NCI-H1048 (cell line): ENCODE results near the gene NECAB2.

Experiments used
- DNase-seq: peaks from one replicate; lab custom pipeline; 2025; lab: John Stamatoyannopoulos, UW

NECAB2 gene

DNA sequence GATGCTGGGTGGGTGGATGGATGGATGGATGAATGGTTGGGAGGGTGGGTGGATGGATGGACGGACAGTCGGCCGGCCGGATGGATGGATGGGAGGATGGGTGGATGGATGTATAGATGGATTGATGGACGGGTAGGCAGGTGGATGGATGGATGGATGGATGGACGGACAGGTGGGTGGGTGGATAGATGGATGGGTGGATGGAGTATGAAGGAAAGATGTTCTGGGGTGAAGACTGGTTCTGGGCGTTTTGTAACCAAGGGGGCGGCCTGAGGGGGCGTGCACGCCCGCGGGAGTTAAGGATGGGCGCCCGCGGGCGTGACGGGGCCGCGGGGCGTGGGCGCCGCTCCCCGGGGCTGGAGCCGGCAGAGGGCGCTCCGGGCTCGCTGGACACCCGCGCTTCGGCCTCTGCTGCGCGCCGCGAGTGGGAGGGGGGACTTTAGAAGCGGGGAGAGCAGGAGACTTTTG, at the start of gene NECAB2:
TSS of gene NECAB2 (plus strand) at position 407 of the 468 bp plus-strand sequence. CDS start 405 bp downstream, outside the sequence.
- no peak for DNase-seq

DNA sequence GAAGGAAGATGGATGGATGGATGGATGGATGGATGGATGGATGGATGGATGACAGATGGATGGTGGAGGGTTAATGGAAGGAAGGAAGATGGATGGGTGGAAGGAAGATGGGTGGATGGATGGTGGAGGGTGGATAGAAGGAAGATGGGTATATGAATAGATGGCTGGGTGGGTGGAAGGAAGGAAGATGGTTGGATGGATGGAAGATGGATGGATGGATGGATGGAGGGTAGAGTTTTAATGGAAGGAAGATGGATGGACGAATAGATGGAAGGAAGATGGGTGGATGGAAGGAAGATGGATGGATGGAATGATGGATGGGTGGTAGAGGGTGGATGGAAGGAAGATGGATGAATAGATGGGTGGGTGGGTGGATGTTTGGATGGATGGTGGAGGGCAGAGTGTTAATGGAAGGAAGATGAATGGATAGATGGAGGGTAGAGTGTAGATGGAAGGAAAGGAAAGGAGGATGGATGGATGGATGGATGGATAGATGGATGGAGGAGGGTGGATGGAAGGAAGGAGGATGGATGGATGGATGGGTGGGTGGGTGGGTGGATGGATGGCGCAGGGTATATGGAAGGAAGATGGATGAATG, 47.1 kb upstream of the NECAB2 start:
- DNase-seq = no peak

DNA sequence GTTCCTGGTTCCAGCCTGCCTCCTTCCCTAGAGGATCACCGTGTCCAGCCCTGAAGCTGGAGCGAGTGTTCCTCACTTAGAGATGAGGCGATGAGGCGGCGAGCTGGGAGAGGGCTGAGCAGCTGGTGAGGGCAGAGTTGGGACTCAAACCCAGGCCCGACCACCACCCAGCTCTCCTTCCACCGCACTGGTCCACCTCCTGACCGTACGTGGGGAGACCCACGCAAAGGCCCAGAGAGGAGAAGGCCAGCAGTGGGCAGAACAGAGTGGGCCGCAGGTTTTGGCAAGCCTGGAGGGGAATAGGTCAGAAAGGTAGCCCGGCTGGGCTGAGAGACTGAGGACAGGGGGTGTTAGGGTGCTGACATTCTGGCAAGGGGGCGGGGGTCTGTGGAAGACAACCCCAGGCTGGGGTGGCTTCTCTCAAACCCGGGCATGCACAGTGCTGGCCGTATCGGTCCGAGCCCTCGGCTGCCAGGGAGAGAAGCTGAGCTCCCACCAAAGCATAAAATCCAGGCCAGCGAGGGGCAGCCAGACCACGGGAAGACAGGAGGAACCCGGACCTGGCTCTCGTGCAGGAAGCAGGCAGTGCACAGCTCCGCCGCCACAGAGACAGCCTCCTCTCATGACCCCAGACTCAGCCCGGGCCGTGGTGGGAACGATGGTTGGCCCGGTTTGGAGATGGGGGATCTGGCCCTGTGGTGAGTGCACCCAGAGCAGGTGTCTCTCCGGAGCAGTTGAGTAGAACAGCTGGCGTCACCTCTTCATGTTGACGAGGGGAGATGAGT, 44.3 kb upstream of the NECAB2 start:
- no peak for DNase-seq

DNA sequence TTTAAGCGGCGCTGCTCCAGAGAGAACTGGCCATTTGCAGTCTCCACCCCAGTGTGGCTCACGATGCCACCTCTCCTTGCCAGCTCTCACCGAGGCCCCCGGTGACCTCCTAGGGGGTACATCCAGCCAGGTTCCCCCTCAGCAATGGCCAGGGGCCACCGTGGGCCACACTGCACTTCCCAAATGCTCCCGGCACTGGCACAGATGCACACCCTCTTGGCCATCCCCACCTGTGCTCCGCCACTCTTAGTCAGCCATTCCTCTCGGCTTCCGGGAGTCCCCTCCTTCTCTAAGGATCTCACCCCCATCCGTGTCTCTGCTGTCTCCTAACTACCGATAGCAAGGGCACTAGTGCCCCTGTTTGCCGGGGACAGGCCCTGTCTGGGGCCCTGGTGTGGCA, 43.4 kb upstream of the NECAB2 start:
- no peak for DNase-seq

DNA sequence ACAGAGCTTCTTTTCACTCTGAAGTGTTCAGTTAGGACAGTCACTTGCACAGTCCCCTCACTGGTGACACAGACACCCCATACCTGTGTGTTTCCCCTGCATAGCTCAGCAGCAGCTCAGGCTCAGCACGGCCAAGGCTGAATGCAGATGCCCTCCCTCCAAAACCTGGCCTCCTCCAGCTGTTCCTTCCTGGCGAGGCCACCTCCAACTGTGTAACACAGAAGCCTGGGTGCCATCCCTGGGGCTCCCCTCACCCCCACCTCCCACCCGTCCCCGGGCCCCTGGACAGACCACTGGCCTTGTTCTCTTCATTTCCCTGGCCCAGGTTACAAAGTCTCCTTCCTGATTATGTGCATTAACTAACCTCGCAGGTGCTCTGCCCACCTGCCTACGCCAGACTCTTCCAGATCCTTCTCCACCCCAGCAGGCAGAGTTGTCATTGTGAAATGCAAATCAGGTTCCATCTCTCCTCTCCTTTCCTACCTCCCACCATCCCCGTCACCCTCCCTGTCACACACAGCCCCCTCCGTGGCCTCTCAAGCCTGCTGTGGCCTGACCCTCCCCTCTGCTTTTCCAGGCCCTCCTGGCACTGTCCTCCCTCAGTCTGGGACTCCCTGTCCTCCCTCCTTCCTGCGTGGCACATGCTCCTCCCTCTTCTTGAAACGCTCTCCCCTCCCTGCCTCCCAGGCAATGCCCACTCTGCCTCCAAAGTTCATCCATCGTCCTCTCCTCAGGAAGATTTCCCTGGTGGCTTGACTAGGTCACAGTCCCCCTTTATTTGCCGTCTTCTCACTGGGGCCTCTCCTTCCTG, 42.7 kb upstream of the NECAB2 start:
- DNase-seq = no peak

DNA sequence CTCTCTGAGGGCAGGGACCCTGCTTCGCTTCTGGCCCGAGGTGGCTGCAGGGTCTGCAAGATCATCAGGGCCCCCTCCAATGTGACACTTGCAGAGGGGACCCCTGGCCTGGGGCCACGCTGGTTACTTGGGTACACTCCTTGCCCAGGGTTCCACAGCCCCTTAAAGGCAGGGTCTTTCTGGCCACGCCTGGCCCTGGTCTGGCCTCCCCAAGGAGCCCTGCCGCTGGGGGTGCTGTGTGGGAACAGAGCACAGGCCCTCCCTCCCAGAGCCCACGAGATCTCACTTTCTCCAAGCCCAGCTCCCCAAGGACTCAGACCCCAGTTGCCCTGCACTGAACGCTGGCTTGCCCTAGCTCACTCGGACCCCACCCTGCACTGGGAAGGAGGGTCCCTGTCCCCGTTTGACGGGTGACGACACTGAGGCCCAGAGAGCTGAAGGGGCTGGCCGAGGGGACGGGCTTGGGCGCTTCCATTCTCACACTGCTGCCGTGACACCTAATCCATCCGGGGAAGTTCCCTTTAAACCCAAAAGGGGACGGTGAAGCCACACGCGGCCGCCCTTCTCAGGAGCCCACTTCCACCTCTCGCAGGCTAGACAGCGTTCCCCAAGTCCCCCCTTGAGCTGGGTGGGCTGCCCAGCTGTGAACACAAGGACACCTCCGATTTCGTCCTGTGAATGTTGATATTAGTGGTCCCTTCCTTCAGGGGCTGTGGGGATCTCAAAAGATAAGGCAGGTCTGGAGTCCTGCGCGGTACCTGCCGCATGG, 41.9 kb upstream of the NECAB2 start:
- DNase-seq = no peak

DNA sequence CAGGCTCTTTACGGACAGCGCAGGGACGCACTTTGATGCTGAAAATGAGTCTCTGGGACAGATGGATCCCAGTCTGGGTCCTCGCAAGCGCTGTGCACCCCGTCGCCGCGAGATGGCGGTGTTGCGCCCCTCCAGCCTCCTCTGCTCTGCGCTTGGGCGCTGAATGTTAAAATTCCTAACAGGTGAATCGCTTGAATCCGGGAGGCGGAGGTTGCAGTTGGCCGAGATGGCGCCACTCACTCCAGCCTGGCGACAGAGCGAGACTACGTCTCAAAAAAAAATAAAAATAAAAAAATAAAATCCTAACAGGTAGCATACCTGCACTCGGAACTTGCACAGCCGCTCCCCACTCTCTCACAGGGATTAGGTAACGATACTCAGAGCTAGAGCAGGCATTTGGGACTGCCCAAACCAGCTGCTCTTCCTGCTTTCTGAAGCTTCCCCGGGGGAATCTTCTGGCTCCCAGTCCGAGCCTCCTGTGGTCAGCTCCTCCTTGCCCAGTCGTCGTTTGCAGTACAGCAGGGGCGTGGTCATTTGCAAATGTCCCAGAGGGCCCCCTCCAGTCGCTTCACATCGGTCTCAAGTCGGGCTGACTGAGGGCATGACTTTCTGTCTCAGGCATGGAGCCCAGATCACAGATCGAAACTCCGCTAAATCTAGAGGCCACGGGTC, 41.2 kb upstream of the NECAB2 start:
- no peak for DNase-seq

DNA sequence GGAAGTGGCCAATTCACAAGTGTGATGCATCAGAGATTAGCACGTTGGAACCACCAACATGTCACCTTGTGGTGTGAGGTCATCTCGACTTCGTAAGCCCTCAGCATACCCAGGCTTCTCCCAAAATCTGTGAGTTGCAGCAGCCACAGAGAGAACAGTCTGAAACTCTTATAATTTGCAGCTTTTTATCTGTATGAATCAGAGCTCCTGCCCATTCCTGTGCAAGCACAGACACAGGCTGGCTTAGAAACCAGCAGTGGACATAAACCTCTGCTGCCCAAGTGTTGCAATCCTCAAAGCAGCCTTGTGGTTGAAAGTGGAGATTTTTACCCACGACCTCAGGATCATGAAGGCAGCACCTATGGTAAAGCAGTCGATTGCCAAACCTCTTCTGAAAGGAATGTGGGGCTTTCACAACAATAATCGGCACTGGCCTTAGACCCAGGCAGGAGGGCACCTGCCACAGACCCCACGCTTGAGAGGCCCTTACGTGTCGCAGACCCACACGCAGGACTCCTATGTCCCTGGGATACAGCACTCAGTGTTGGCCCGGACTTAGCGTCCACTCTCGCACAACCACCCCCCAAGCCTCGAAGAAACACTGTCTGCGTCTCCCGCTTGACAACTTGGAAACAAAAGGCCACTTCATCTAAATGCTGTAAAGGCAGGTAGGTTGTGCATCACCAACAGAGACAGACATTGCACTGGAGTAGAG, 39.5 kb upstream of the NECAB2 start:
- DNase-seq = no peak

DNA sequence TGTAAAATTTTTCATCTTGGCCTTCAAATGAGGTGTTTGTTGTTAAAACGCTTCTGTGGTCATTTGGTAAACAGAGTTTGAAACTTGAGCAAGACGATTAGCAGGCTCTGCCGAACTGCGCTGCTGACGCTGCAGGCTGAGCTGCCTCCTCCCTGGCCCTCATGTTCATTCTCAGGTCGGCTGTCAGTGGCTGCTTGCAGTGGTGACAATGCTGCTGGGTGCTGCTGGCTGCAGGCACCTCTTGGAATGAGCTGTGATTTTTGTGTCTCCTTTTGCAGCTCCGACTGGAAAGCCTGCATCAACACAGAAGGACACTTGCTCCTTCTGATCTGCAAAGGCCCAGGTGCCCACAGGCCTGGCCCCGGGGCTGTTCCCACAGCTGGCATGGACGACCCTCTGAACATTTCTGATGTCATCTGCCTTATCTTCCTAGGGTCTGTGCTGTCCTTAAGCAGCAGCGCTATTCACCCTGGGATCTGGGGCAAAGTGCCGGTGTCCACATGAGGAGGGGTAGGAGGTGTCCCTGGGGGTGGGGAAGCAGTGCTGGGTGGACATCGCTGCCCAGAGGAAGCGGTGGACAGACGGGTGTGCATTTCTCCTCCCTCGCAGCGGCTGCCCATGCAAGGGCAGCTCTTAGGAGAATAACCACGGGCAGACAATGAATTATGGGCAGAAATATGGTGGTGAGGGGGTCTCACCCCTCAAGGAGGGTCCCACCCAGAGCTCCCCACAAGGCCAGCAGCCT, 38.1 kb upstream of the NECAB2 start:
- DNase-seq = no peak

DNA sequence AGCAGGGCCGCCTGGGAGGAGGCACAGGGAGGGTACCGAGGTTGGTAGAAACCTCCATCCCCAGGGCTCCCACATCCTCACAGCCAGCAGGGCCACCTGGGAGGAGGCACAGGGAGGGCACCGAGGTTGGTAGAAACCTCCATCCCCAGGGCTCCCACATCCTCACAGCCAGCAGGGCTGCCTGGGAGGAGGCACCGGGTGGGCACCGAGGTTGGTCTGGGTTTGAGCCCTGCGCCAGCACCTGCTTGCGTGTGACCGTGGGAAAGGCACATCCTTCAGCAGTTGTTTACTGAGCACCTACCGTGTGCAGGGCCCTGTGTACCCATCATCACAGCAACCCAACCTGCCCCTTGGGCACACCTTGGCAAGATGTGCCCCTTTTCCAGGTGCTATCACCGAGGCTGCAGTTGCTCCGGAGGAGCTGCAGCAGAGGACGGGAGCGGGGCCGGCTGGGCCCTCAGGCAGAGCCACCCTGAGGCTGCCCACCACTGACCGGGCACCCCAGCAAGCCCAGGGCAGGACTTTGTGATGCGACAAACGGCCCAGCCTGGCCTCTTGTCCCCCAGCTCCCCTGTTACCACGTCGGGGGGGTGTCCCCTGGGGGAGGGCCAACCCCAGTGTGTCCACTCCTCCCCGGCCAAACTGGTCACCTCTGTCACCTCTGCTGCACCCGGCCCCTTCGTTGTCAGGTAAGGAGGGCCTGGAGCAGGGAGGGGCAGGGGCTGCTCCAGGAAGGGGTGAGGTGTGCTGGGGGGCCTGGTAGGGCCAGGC, 37.1 kb upstream of the NECAB2 start:
- no peak for DNase-seq

DNA sequence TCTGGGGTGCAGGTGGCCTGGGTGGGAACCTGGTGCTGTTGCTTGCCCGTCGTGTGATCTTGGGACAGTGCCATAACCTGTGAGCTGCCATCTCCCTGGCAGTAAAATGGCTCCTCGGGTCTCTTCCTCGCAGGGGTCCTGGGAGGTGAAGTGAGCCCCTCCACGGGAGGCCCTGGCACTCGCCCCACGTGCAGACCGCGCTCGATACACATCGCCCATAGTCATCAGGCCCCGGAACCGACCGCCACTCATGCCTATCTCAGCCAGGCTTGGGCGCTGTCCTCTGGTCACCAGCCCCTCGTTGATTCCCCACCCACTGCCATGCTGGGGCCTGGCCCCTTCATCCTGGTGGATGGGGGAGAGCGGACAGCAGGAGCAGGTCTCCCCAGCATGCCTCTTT, 36.5 kb upstream of the NECAB2 start:
- DNase-seq = no peak

DNA sequence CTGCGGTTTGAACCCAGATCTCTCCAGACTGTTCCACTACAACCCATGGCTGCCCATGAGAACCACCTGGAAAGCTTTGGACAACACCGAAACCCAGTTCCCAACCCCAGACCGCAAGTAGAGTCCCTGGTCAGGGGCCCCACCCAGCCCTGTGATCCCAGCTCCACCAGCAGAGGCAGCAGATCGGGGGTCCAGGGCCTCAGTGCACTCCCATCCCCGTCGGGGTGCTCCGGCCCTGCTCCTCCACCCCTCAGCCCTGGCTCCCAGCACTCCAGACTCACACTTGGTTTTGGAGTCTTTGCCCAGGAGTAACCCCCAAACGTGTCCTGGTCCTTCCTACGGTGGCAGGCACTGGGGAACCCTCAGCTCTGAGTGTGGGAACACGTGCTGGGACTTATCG, 35.7 kb upstream of the NECAB2 start:
- no peak for DNase-seq

DNA sequence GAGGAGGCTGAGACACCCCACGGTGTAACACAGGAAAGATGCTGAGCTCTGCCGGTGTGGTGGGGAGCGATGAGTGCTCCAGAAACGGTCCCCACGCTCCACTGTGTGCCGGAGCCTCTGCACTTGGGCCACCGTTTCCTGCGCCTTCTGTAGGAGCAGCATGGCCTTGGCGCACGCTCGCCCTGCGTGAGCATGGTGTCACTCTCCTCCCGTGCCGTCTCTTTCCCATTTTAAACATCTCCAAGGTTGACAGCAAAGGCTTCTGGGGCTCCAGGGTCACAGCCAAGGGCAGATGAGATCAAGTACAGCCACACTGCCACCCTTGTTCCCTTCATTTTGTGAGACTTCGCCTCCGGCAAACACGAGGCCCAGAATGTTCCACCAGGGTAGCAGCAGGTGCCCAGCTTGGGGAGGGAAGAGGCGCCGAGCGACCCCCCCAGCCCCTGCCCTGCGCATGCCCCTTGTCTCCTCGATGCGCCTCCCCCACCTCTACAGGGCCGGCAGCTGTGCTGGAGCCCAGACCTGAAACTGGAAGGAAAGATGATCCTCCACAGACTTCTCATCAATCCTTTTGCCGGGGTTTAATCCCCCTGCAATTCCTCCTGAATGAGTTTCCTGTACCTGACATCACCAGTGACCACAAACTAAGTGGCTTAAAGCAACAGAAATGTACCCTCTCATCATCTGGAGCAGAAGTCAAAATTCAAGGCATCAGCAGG, 34.9 kb upstream of the NECAB2 start:
- no peak for DNase-seq

DNA sequence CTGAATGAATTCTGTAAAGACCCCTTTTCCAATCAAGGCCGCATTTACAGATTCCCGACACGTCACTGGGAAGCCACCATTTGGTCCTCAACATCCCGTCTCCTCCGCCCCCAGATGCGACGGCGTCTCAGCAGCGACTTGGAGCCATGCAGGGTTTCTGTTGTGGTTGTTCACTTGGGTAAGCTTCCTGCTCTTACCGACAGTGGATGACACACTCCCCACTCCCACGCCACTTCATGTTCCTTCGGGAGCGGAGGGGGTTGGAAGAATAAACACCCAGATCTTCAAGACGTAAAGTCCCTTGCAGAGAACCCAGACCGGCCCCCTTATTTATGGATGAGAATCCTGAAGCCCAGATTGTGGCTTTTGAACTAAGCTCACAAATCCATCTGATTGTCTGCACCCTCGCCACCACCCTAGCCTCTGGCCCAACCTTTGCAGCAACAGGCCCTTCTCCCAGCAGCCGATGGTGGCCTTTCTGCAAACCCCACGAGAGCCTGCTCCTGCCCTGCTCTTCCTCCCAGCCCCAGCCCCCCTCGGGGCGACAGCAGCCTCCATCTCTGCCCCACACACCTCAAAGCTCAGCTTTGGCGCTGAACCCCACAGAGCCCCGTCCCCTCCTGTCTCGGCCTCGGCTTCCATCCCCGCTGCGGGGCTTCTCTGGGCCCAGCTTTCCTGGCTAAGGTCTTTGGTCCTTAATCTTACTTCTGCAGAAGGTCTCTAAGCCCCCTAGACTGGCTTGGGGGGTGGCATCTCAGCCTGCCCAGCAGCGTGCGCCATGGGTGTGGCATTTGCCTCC, 34.0 kb upstream of the NECAB2 start:
- no peak for DNase-seq

DNA sequence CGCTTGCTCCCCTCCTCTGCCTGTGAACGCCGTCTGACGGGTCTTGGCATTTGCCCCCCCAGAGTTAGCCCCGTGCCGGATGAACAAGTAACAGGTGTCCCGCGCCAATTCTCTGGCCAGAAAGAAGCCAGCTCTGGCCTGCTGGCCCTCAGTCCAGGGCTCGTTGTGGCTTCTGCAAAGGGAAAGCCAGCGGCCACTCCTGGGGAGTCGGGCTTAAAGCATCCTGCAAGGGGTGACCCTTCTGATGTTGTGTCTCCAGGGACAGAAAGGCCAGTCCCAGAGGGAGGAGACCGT, 33.4 kb upstream of the NECAB2 start:
- no peak for DNase-seq

DNA sequence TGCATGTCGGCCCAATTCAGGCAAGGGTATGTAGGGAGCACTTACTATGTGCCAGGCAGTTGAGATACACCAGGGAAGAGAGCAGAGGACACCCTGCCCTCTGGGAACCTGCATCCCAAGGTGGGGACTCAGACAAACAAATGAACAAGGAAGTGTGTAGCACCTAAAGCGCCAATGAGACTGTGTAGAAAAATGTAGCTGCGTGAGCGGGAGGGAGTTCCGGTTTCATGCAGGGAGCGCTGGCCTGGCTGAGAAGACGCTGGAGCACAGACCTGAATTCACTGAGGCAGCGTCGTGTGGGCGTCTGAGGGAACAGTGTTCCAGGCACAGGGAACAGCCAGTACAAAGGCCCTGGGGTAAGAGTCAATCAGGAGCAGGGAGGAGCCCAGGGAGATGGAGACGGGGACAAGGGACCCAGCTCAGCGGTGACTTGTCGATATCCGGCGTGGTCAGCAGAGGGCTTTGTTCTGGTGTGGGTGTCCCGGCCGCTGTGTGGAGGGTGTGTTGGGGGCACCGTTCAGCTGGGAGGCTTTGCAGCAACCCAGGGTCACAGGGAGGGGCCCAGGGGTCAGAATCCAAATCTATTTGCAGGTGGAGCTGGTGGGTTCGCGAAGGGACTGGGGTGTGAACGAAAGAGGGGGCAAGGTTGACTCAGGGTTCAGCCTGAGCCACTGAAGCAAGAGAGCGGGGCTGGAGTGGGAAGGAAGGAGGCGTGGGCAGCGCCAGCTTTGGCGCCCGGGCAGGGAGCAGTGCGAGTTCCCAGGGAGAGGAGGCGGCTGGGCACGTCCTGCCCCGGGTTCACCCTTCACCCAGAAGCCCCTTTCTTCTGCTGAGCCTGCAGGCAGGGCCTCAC, 32.8 kb upstream of the NECAB2 start:
- DNase-seq = no peak

DNA sequence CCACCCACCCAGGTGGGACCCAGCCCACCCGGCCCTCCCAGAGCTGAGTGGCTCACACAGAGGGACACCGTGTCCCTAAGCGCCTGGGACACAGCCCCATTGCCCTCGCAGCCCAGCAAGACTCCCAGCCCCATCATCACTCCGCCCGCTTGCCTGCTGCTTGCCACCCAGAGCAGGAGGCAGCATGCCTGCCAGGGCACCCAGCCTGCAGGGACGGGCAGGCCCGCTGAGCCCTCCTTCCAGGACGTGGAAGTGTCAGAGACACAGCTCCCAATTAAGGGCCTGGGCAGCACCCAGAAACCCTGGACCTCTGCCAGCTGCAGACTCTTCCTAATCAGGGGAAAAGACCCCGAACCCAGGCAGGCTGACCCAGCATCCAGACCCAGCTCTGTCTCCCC, 32.2 kb upstream of the NECAB2 start:
- no peak for DNase-seq
